Measurements from ENCODE around the gene PAGE4. TPM values are rescaled to one million over a fixed set of nuclear protein-coding genes. Genes with fewer than 3 reads are reported as not detected.

PAGE4 gene, protein sequence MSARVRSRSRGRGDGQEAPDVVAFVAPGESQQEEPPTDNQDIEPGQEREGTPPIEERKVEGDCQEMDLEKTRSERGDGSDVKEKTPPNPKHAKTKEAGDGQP
- not detected for total RNA-seq

DNA sequence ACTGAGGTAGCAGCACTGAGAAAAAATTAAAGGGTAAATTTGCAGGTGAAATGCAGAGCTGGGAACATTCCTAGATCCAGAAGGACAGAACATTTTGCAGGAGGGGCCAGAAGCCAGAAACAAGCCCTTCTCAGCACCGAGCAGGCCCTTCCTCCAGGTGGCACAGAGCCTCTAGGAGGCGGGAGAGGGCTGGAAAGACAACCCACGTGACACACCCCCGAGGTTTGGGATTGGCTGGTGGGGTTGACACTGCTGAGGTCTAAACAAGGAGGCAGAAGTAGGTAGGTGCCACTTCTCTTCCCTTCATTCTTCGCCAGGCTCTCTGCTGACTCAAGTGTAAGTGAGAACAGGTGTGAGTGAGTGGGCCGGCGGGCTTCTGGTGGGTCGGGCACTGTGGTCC is at the start of gene PAGE4:
Gene PAGE4, plus strand, starts transcription at position 288 of the 400 bp plus-strand sequence. CDS start 1,126 bp downstream, outside the sequence.
- DNase-seq (ENCODE audit: low read depth in 2 of 3, low spot score in 2 of 3): no peak

DNA sequence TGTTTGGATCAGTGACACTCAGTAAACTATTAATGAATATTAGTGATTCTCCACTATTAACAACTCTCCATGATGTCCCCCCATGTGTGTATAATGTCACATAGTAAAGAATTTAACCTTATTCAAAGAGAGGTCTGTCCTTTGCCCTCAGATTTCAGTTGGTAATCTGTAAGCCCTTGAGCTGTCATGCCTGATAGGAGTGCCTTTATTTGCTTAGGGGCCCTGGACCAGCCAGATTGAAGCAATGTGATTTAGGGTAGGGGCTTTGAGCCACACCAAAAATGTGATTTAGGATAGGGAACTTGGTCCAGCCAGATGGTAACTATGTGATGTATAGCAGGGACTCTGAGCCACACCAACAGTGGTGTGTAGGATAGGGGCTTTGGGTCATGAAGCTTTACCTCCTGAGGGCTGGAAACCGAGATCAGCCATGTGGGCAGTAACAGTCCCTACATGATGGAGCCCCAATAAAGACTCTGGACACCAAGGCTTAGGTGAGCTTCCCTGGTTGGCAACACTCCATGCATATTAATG is 44.3 kb upstream of the PAGE4 start:
- DNase-seq (ENCODE audit: low read depth in 2 of 3, low spot score in 2 of 3): no peak

DNA sequence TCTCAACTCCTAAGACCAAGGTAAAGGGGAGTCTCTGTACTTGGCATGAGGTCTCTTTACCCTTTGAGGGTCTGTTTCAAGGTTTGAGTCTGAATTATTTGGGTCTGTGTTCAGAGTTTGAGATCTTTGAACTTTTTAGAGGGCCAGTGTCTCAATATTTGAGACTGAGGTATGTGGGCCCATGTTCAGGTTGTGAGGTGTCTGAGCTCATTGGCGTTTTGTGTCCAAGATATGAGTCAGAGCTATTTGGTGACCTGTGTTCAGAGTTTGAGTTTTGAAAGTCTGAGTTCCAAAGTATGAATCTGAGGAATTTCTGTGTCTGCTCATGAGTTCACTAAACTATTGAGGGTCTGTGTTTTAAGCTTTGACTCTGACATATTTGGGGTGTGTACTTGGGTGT is 36.7 kb upstream of the PAGE4 start:
- no peak for DNase-seq (ENCODE audit: low read depth in 2 of 3, low spot score in 2 of 3)

DNA sequence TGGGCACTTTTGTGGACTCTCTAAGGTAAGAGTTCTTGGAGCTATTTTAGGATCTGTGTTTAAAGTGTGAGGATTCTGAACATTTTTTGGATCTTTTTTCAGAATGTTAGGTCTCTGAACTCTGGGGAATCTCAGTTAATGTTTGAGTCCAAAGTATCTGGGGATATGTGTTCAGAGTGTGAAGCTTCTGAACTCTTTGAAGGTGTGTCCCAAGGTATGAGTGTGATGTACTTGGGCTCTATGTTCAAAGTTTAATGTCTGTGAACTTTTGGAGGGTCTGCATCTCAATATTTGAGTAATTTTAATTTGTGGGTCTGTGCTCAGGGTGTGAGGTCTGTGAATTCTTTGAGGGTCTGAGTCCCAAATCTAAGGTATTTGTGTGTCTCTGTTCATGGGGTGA is 35.4 kb upstream of the PAGE4 start:
- DNase-seq (ENCODE audit: low read depth in 2 of 3, low spot score in 2 of 3): no peak

DNA sequence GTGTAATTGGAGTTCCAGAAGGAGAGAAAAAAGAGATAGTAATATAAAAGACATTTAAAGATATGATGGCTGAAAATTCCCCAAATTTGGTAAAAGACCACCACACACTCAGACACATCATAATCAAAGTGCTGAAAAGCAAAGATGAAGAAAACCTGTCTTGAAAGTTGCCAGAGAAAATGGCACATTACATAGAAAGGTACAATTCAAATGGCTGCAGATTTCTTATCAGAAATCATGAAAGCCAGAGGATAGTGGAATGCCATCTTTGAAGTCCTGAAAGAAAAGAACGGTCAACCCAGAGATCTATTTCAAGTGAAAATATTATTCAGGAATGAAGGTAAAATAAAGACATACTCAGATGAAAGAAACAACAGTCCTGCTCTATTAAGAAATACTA is 29.3 kb upstream of the PAGE4 start:
- no peak for DNase-seq (ENCODE audit: low read depth in 2 of 3, low spot score in 2 of 3)

DNA sequence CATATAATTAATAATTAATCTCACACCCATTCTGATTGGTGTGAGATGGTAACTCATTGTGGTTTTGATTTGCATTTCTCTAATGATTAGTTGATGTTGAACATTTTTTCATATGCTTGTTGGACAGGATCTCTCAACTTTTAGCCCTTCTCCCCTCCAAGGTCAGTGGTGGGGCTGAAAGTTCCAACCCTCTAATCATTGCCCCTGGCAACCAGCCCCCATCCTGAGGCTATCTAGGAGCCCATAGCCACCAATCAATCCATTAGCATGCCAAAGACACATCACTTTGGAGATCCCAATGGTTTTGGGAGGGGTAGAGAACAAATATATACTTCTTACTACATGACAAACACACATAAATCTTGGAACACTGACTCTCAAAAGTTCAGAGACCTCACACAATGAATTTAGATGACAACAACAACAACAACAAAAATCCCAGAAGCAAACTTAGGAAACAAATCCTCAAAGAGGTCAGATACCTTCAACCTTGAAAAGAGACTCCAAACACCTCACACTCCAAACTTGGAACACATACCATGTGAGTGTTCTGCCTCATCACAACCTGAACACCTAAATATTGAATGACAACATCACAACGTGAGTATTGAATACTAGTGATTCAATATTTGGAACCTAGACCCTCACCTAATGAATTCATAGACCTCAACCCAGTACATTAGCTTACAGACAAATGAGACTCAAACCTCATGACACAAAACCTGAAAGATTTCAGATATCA is 19.0 kb upstream of the PAGE4 start:
- no peak for DNase-seq (ENCODE audit: low read depth in 2 of 3, low spot score in 2 of 3)

DNA sequence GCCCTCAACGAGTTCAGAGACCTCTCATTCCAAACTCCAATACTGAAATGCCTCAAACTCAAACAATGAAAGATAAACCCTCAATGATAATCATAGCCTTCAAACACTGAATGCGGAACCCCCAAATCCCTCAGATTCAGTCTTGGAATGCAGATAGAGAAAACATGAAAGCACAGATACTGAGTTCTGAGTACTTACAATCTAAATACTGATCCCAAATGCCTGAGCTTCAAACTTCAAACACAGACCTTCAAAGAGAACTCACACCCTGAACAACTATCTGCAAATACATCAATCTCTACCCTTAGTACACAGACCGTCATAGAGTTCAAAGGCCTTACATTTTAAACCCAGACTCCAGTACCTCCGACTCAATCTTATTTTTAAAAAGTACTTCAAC is 16.9 kb upstream of the PAGE4 start:
- no peak for DNase-seq (ENCODE audit: low read depth in 2 of 3, low spot score in 2 of 3)

DNA sequence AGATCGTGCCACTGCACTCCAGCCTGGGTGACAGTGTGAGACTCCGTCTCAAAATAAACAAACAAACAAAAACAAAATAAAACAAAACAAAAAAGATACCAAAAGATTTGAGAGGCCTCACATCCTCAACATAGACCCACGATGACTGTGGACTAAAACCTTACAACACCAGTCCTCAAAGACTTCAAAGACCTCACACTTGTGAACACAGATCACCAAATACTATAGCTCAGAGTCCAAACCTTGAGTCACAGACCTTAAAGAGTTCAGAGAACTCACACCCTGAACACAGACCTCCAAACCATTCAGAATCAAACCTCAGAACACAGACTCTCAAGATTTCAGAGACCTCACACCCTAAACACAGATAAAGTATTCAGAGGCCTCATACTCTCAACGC is 12.7 kb upstream of the PAGE4 start:
- DNase-seq (ENCODE audit: low read depth in 2 of 3, low spot score in 2 of 3): no peak

DNA sequence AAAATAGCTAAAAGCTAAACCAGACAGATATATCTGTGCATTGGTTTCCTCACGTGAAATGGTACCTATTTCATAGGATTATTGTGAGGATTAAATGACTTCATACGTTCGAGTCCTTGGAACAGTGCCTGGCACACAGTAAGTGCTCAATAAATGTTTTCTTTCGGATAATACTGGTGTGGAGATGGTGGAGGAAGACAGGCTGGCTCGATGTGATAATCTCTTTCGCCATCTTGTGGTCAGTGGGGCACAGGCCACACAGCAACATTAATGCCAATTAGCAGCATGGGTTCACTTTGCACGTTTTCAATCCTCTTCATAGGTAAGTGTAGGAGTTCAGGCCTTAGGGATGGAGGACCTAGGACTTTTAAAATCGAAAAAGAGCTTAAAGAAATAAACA is 9.3 kb downstream of the PAGE4 start:
- peak in 1 of 3 donors; percentile 38 for DNase-seq (ENCODE audit: low read depth in 2 of 3, low spot score in 2 of 3)

DNA sequence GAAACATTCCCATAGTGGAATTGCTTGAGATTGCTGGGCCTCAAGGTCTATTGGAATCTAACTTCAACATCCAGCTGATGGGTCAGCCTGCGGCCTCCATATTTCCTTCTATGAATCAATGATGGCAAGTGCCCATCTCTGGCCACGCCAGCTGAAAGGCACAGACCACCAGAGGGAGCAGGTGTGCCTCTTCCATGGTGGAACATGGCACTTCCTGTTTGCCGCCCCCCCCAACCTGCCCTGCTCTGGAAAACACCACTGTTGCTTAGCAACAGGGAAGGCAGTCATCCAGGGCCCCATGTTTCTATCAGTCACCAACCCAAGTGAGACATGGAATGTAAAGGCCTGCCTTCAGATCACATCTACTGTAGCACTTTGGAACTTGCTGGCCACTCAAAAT is 11.6 kb downstream of the PAGE4 start:
- peak in 2 of 3 donors; percentile 78 to 81 for DNase-seq (ENCODE audit: low read depth in 2 of 3, low spot score in 2 of 3)

DNA sequence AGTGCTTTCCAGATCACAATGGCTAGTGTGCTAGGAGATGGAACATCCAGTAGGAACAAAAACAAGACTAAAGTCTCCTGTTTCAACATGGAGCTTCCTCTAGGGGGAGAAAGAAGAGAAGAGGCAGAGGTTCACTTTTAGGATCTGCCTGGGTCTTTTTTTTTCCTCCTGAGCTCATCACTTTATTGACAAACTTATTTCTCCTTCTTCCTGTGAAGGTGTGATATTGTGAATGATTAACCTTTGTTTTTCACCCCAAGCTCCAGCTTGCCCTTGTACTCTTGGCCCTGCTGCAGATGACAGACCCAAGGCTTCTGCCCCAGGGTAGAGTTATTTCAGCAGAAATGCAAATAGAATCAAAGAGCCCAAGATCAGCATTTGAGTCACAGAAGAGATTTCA is 13.5 kb downstream of the PAGE4 start:
- DNase-seq (ENCODE audit: low read depth in 2 of 3, low spot score in 2 of 3): no peak

DNA sequence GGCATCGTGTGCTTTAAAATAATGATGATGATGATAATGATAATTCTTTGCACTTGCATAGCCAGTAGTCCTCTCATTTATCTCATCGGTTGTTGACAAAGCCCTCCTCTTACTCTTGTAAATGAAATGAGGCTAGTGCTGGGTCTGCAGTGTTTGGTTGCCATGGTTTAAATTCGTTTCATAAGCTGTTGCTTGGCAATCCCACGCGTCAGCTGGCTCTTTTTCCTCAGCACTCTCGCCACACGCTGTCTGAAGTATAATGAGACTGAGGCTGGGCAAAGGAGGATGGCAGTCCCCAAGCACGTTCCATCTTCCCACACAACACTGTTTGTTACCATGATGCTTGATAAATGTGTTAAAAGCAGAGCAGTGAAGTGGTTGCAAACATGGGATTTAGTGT is 15.5 kb downstream of the PAGE4 start:
- no peak for DNase-seq (ENCODE audit: low read depth in 2 of 3, low spot score in 2 of 3)

DNA sequence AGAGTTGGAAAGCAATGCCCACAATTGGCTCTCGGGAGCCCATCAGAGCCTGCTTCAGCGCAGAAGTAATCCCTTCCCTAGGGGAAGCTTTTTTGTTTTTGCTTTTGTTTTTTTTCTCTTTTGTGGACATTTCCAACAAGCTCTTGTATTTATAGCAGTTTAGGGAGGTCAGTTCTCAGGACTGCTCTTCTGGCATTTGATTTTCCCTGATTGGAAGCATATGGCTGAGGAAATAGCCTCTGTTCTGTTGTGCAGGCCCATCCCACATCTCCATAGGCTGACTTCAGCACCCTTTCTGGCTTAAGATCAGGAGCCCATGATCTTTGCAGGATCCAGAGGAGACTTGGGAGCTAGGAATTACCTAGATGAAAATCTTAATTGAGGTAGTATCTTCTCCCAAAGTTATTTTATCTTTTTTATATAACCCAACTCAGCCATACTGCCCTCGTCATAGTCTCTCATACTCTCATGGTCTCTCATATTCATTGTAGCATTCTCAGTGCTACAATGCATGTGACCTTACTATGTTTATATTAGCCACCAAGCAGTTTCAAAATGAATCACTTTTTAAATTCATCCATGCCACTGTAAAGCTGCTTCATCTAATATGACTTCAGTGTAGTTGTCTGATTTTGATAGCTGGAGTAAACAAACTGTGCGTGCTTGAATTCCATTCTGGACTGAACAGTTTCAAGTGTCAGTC is 16.7 kb downstream of the PAGE4 start:
- no peak for DNase-seq (ENCODE audit: low read depth in 2 of 3, low spot score in 2 of 3)

DNA sequence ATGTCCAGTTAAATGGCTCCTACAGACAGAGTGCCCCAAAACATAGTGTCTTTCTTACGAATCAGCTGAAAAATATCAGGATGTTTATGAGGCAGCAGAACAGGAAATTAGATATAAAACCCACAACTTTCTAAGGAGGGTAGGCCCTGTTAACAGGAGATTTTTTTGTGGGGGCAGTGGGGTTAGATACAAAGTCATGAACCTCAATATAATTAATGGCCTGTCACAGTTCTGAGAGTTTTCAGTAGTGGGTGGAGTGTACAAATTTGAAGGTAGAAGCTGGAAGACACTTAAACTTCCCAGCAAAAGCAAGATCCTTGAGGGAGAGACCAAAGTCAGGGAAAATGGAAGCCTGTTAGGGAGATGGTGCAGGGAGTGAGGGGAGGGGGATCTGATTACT is 17.4 kb downstream of the PAGE4 start:
- peak in 1 of 3 donors; percentile 21 for DNase-seq (ENCODE audit: low read depth in 2 of 3, low spot score in 2 of 3)

DNA sequence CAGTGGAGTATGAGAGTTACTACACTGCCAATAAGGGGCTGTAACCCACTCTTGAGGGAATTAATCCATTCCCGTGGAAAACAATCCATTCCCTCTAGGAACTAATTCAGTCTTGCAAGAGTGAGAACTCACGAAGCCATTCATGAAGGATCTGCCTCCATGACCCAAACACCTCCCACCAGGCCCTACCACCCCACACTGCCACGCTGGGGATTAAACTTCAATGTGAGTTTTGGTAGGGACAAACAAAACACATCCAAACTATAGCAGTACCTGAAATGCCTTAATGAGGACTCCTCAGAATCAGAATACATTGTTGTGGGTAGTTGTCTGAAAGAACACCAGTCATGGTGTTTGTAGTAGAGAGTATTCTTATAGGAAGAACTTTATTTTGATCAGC is 19.2 kb downstream of the PAGE4 start:
- no peak for DNase-seq (ENCODE audit: low read depth in 2 of 3, low spot score in 2 of 3)

DNA sequence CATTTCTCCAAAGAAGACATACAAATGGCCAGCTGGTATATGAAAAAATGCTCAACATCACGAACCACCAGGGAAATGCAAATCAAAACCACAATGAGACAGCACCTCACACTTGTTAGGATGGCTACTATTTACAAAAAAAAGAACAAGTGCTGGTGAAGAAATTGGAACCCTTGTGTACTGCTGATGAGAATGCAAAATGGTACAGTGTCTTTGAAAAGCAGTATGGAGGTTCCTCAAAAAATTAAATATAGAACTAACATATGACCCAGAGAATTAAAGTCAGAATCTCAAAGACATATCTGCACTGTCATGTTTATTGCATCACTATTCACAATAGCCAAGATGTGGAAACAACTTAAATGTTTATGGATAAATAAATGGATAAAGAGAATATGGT is 20.9 kb downstream of the PAGE4 start:
- peak in 1 of 3 donors; percentile 14 for DNase-seq (ENCODE audit: low read depth in 2 of 3, low spot score in 2 of 3)

DNA sequence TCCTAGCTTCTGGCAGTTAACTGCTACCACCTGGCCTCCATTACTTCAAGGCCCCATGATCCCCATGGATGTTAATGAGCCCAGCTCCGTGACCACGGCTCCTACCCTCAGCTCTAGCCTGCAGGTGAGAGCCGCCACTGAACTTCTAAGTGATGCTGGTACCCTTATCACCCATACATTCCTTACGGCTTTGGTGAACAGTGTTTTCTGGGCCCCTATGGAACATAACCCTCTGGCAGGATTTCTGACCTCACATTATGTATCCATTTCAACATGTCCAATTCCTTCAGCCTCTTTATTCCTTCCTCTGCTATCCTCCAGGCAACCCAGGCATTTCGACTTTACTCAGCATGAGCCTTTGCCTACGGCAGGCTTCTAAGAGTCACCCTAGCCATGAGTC is 24.6 kb downstream of the PAGE4 start:
- no peak for DNase-seq (ENCODE audit: low read depth in 2 of 3, low spot score in 2 of 3)

DNA sequence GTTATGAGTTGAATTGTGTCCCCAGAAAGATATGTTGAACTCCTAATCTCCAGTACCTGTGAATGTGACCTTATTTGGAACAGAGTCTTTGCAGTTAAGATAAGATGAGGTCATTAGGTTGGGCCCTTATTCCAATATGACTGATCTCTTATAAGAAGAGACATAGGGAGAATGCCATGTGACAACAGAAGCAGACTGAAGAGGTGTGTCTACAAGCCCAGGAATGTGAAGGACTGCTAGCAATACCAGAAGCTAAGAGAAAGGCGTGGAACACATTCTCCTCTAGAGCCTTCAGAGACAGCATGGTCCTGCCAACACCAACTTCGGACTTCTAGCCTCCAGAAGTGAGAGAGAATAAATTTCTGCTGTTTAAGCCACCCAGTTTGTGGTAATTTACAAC is 27.7 kb downstream of the PAGE4 start:
- DNase-seq (ENCODE audit: low read depth in 2 of 3, low spot score in 2 of 3): no peak

DNA sequence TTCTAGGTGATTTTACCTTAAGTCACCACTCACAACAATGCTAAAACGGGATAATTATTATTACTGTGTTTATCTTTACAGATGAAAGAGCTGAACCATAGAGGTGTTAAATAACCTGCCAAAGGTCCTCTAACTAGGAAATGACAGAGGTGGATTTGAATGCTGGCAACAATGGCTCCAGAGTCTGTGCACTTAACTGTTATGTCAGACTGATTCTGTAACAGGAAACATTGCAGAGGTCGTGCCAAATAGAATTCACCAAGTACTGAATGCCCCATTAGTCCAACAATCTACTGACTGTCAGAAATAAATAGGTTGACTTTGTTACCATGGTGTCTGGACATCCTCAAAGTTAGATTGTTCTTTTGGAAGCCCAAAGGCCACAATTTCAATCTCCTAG is 29.2 kb downstream of the PAGE4 start:
- no peak for DNase-seq (ENCODE audit: low read depth in 2 of 3, low spot score in 2 of 3)

DNA sequence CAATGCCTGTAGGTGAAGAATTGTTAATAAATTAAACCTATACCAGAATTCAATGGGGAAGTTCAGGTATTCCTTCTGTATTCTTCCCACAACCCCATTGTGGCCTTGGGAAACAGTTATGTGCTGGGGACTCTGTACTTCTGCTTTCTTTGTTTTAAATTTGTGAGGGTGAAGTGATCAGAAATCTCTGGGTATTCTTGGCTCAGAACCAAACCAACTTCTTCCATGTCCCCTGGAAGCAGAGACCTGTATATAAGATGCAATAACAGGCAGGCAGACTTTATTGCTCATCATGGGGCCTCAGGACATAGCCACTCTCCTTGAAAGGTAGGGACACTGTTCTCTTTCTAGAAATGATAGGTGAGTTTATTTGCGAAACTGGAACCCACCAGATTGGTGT is 30.4 kb downstream of the PAGE4 start:
- peak in 1 of 3 donors; percentile 33 for DNase-seq (ENCODE audit: low read depth in 2 of 3, low spot score in 2 of 3)

DNA sequence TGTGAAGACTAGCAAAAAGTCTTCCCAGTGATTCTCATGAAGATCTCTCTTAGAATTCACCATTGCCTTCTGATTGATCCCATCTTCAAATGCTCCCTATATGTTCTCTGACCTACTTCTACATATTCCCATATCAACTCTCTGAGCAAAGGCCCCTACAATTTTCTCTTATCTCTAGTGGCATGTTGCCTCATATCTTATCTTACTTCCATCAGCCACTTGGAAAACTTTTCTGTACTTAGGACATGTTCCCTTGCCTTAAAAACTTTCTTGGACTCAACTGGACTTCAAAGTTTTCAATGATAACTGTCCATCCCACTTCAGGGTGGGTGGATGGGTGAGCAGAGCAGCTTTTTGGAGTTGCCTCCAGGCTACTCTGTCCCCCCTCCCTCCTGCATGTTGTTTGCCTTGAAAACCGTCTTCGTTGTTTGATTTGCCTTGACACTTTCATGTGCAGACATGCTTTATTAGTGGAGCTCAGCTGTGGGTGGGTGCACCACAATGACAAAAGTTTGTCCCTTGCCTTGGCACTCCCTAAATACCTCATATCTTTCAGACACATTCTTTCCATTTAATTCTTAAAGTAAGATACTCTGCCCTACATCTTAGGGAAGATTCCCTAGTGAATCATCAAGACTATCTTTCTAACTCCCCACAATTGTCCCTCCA is 31.9 kb downstream of the PAGE4 start:
- no peak for DNase-seq (ENCODE audit: low read depth in 2 of 3, low spot score in 2 of 3)
